NCI-H526 treated with DMSO at 0.1 percent for 48 hours (cell line): Measurements from ENCODE around the gene NUCB1.
"Not testable (repeated sequence)": the region's sequence is repeated elsewhere in the genome, so short reads cannot be mapped to it uniquely, and the experiment has no call there.

Experiments used
- DNase-seq: peaks from one replicate; lab custom pipeline; 2025; lab: John Stamatoyannopoulos, UW

The NUCB1 gene

GRCh38 chr19:48906324-48906723 is 6.2 kb downstream of the NUCB1 start:
- DNase-seq = no peak

- DNase-seq = no peak
These were observed 7.6 kb downstream of the NUCB1 start for GRCh38 chr19:48907671-48908070.

- DNase-seq = not testable (repeated sequence)
These were observed 9.4 kb downstream of the NUCB1 start for GRCh38 chr19:48909424-48910077.

GRCh38 chr19:48910803-48911202 is 10.7 kb downstream of the NUCB1 start:
- DNase-seq = no peak

- DNase-seq = no peak
These were observed 13.2 kb downstream of the NUCB1 start for GRCh38 chr19:48913114-48913889.

- no peak for DNase-seq
These were observed 14.1 kb downstream of the NUCB1 start for GRCh38 chr19:48914181-48914580.

- no peak for DNase-seq
These were observed 15.6 kb downstream of the NUCB1 start for GRCh38 chr19:48915757-48916156.

- DNase-seq = no peak
These were observed 18.0 kb downstream of the NUCB1 start for GRCh38 chr19:48918071-48918470.

GRCh38 chr19:48918801-48919247 is 18.7 kb downstream of the NUCB1 start:
- no peak for DNase-seq

- DNase-seq = not testable (repeated sequence)
These were observed 19.2 kb downstream of the NUCB1 start for GRCh38 chr19:48919271-48919670.

GRCh38 chr19:48920949-48921348 is 20.8 kb downstream of the NUCB1 start:
- DNase-seq = no peak

GRCh38 chr19:48921721-48922500 is 21.8 kb downstream of the NUCB1 start:
- DNase-seq = no peak

- no peak for DNase-seq
These were observed 22.7 kb downstream of the NUCB1 start for GRCh38 chr19:48922548-48923490.

- DNase-seq = no peak
These were observed 25.2 kb downstream of the NUCB1 start for GRCh38 chr19:48925240-48925843.

GRCh38 chr19:48925890-48926289 is 25.8 kb downstream of the NUCB1 start:
- DNase-seq = not testable (repeated sequence)

- no peak for DNase-seq
These were observed 26.8 kb downstream of the NUCB1 start for GRCh38 chr19:48926909-48927308.

- DNase-seq = not testable (repeated sequence)
These were observed 27.6 kb downstream of the NUCB1 start for GRCh38 chr19:48927692-48928091.

GRCh38 chr19:48928164-48929025 is 28.3 kb downstream of the NUCB1 start:
- DNase-seq = no peak

GRCh38 chr19:48933382-48933932 is 33.3 kb downstream of the NUCB1 start, which contains the start of gene DHDH:
TSS of gene DHDH (plus strand) at chr19:48933699. CDS start at chr19:48933722, 23 bp downstream.
- DNase-seq = peak; percentile 89

- DNase-seq = no peak
These were observed 34.7 kb downstream of the NUCB1 start for GRCh38 chr19:48934837-48935236.
